Measurements from ENCODE around the gene EP400.

GRCh38 chr12:131911851-131912477 is 37.8 kb upstream of the EP400 start:
- no peak for TF ChIP-seq CTCF (IDR thresholded peaks at IDR 0.05)
- TF ChIP-seq POLR2A (IDR thresholded peaks at IDR 0.05): no peak
